Trophoblast cell (in vitro differentiated cells and primary cell): ENCODE data around the gene PTGER3.

Experiments
- DNase-seq, 2 donors: peaks; one replicate each; pipeline ENCODE4 v3.0.0-alpha.2; 2016
- H2AFZ ChIP-seq: 2 replicates; pipeline ENCODE4 v1.6.1; 2013; ENCODE audit warnings: low read length, moderate library complexity, mild to moderate bottlenecking; ENCODE audit not compliant: insufficient read depth, poor library complexity
- H2AK5ac ChIP-seq: 2 replicates; pipeline ENCODE4 v1.6.1; 2013; ENCODE audit warnings: mild to moderate bottlenecking, low read length
- H2BK120ac ChIP-seq: 2 replicates; pipeline ENCODE4 v1.6.1; 2013; ENCODE audit warnings: low read length, mild to moderate bottlenecking, moderate library complexity; ENCODE audit not compliant: insufficient read depth, poor library complexity
- H2BK12ac ChIP-seq: 2 replicates; pipeline ENCODE4 v1.6.1; 2013; ENCODE audit warnings: mild to moderate bottlenecking, low read length, moderate library complexity
- H2BK5ac ChIP-seq: 2 replicates; pipeline ENCODE4 v1.6.1; 2013; ENCODE audit warnings: low read length, low read depth, moderate library complexity, mild to moderate bottlenecking; ENCODE audit not compliant: poor library complexity
- H3K14ac ChIP-seq: 2 replicates; pipeline ENCODE4 v1.6.1; 2013; ENCODE audit warnings: mild to moderate bottlenecking, low read length
- H3K18ac ChIP-seq: 2 replicates; pipeline ENCODE4 v1.6.1; 2013; ENCODE audit warnings: mild to moderate bottlenecking, low read length
- H3K23ac ChIP-seq: 2 replicates; pipeline ENCODE4 v1.6.1; 2013; ENCODE audit warnings: low read length
- H3K27ac ChIP-seq: 2 replicates; pipeline ENCODE4 v1.5.1; 2013; ENCODE audit warnings: low read depth, mild to moderate bottlenecking, inconsistent platforms, low read length, moderate library complexity
- H3K27me3 ChIP-seq: 2 replicates; pipeline ENCODE4 v1.6.1; 2013; ENCODE audit warnings: inconsistent platforms, mild to moderate bottlenecking, low read length, moderate library complexity; ENCODE audit not compliant: insufficient read depth
- H3K36me3 ChIP-seq, 2 experiments: 1 replicate in 1 of 2; 2 replicates in 1 of 2; pipeline ENCODE4 v1.6.1; 2013; ENCODE audit warnings: low read length in 2 of 2, mild to moderate bottlenecking in 2 of 2, moderate library complexity in 1 of 2; ENCODE audit not compliant: insufficient read depth in 2 of 2, control insufficient read depth in 1 of 2
- H3K4ac ChIP-seq: 2 replicates; pipeline ENCODE4 v1.6.1; 2013; ENCODE audit warnings: low read depth, mild to moderate bottlenecking, low read length, moderate library complexity
- H3K4me1 ChIP-seq, 2 experiments: 1 replicate in 1 of 2; 2 replicates in 1 of 2; pipeline ENCODE4 v1.6.1; 2013; ENCODE audit warnings: low read length in 2 of 2, mild to moderate bottlenecking in 2 of 2, moderate library complexity in 1 of 2; ENCODE audit not compliant: insufficient read depth in 2 of 2, control insufficient read depth in 1 of 2
- H3K4me2 ChIP-seq: 2 replicates; pipeline ENCODE4 v1.6.1; 2013; ENCODE audit warnings: inconsistent platforms, mild to moderate bottlenecking, low read length, moderate library complexity
- H3K4me3 ChIP-seq: 2 replicates; pipeline ENCODE4 v1.5.1; 2013; ENCODE audit warnings: mild to moderate bottlenecking, low read depth, low read length, inconsistent platforms
- H3K79me1 ChIP-seq: one replicate; pipeline ENCODE4 v1.6.1; 2013; ENCODE audit warnings: low read length
- H3K79me2 ChIP-seq: 2 replicates; pipeline ENCODE4 v1.6.1; 2013; ENCODE audit warnings: low read length, mild to moderate bottlenecking; ENCODE audit not compliant: control insufficient read depth, insufficient read depth, poor library complexity
- H3K9ac ChIP-seq: 2 replicates; pipeline ENCODE4 v1.6.1; 2013; ENCODE audit warnings: mild to moderate bottlenecking, low read length
- H3K9me3 ChIP-seq: 2 replicates; pipeline ENCODE4 v1.6.1; 2013; ENCODE audit warnings: low read depth, mild to moderate bottlenecking, control low read depth, inconsistent platforms, low read length; ENCODE audit not compliant: insufficient read depth
- H4K12ac ChIP-seq: 2 replicates; pipeline ENCODE4 v1.6.1; 2013; ENCODE audit warnings: low read depth, mild to moderate bottlenecking, low read length, moderate library complexity
- H4K8ac ChIP-seq: 2 replicates; pipeline ENCODE4 v1.6.1; 2013; ENCODE audit warnings: low read depth, mild to moderate bottlenecking, low read length, moderate library complexity
- H4K91ac ChIP-seq: one replicate; pipeline ENCODE4 v1.6.1; 2013; ENCODE audit warnings: low read depth, mild to moderate bottlenecking, low read length, moderate library complexity
- WGBS: extraction: QIAGEN DNeasy Blood & Tissue Kit; methylation state at CpG from one replicate; pipeline ENCODE4 v1.1.7; 2013; ENCODE audit warnings: missing lambda C conversion rate; ENCODE audit not compliant: insufficient read length, insufficient coverage; ENCODE audit errors: extremely low coverage; 5-methylcytosine and 5-hydroxymethylcytosine counted together

Gene PTGER3

GRCh38 chr1:71074681-71075080 is 27.1 kb upstream of the PTGER3 start:
- Histone ChIP-seq H3K18ac (no peak overlapping the region), H3K36me3 (peaks cover 3 to 15% of the 10 kb centered on the region in 2 experiments), H2BK5ac (no peak overlapping the region), H3K4me2 (no peak overlapping the region), H3K4me1 (no peaks in the 10 kb centered on the region), H3K9ac (no peak overlapping the region), H3K79me2 (no peaks in the 10 kb centered on the region), H3K14ac (no peak overlapping the region), H3K27me3 (no peaks in the 10 kb centered on the region), H4K91ac (no peak overlapping the region), H4K8ac (no peak overlapping the region), H3K4ac (no peak overlapping the region), H3K79me1 (no peaks in the 10 kb centered on the region), H3K4me3 (no peak overlapping the region), H2BK120ac (no peak overlapping the region), H3K9me3 (no peaks in the 10 kb centered on the region), H3K23ac (no peak overlapping the region), H3K27ac (no peak overlapping the region), H2BK12ac (no peak overlapping the region), H4K12ac (no peak overlapping the region), H2AFZ (no peak overlapping the region), H2AK5ac (no peak overlapping the region)
- no peak for DNase-seq
- no CpG with 5 or more reads among the region's 1 CpG for WGBS

- H3K4me2 ChIP-seq = no peak overlapping the region
- no peaks in the 10 kb centered on the region for H3K9me3 ChIP-seq
- H3K36me3 ChIP-seq = peaks cover 5 to 22% of the 10 kb centered on the region in 2 experiments
- H2BK5ac ChIP-seq = no peak overlapping the region
- H3K4me1 ChIP-seq = no peaks in the 10 kb centered on the region
- H2BK12ac ChIP-seq = no peak overlapping the region
- no peak overlapping the region for H4K91ac ChIP-seq
- no peak overlapping the region for H4K8ac ChIP-seq
- no peak overlapping the region for H3K9ac ChIP-seq
- no peak overlapping the region for H3K18ac ChIP-seq
- H3K4ac ChIP-seq = no peak overlapping the region
- DNase-seq = no peak
- H3K4me3 ChIP-seq = no peak overlapping the region
- H2BK120ac ChIP-seq = no peak overlapping the region
- H3K14ac ChIP-seq = no peak overlapping the region
- no peak overlapping the region for H3K27ac ChIP-seq
- H3K79me1 ChIP-seq = no peaks in the 10 kb centered on the region
- H3K79me2 ChIP-seq = no peaks in the 10 kb centered on the region
- no peaks in the 10 kb centered on the region for H3K27me3 ChIP-seq
- no peak overlapping the region for H2AK5ac ChIP-seq
- no peak overlapping the region for H4K12ac ChIP-seq
- H2AFZ ChIP-seq = no peak overlapping the region
- no peak overlapping the region for H3K23ac ChIP-seq
Observed at GRCh38 chr1:71072273-71072672, 24.7 kb upstream of the PTGER3 start.

GRCh38 chr1:71071720-71072119 is 24.1 kb upstream of the PTGER3 start:
- H2AK5ac ChIP-seq = no peak overlapping the region
- no CpG with 5 or more reads among the region's 4 CpGs for WGBS
- DNase-seq = no peak
- H2BK12ac ChIP-seq = no peak overlapping the region
- no peak overlapping the region for H4K8ac ChIP-seq
- no peaks in the 10 kb centered on the region for H3K79me1 ChIP-seq
- H3K79me2 ChIP-seq = no peaks in the 10 kb centered on the region
- no peak overlapping the region for H3K4me2 ChIP-seq
- H4K12ac ChIP-seq = no peak overlapping the region
- no peak overlapping the region for H3K4ac ChIP-seq
- H3K23ac ChIP-seq = no peak overlapping the region
- H3K18ac ChIP-seq = no peak overlapping the region
- H3K14ac ChIP-seq = no peak overlapping the region
- H3K9me3 ChIP-seq = no peaks in the 10 kb centered on the region
- no peak overlapping the region for H3K27ac ChIP-seq
- H3K36me3 ChIP-seq = peaks cover 5 to 22% of the 10 kb centered on the region in 2 experiments
- no peaks in the 10 kb centered on the region for H3K4me1 ChIP-seq
- no peak overlapping the region for H2BK5ac ChIP-seq
- H3K9ac ChIP-seq = no peak overlapping the region
- no peak overlapping the region for H2AFZ ChIP-seq
- H3K4me3 ChIP-seq = no peak overlapping the region
- no peak overlapping the region for H2BK120ac ChIP-seq
- H4K91ac ChIP-seq = no peak overlapping the region
- H3K27me3 ChIP-seq = no peaks in the 10 kb centered on the region

- no peak overlapping the region for H3K4me2 ChIP-seq
- H3K27me3 ChIP-seq = no peaks in the 10 kb centered on the region
- no peaks in the 10 kb centered on the region for H3K79me1 ChIP-seq
- H2BK120ac ChIP-seq = no peak overlapping the region
- peaks cover 5 to 17% of the 10 kb centered on the region in 2 experiments for H3K36me3 ChIP-seq
- no peak overlapping the region for H3K18ac ChIP-seq
- H3K9me3 ChIP-seq = no peaks in the 10 kb centered on the region
- H3K23ac ChIP-seq = no peak overlapping the region
- no peaks in the 10 kb centered on the region for H3K4me1 ChIP-seq
- H2AFZ ChIP-seq = no peak overlapping the region
- no peak overlapping the region for H4K8ac ChIP-seq
- no peak overlapping the region for H2BK12ac ChIP-seq
- no peak overlapping the region for H3K14ac ChIP-seq
- no peak overlapping the region for H2BK5ac ChIP-seq
- H3K9ac ChIP-seq = no peak overlapping the region
- H4K12ac ChIP-seq = no peak overlapping the region
- H4K91ac ChIP-seq = no peak overlapping the region
- no peak for DNase-seq
- H3K27ac ChIP-seq = no peak overlapping the region
- no peak overlapping the region for H3K4ac ChIP-seq
- H3K4me3 ChIP-seq = no peak overlapping the region
- H3K79me2 ChIP-seq = no peaks in the 10 kb centered on the region
- no peak overlapping the region for H2AK5ac ChIP-seq
- no CpG with 5 or more reads among the region's 6 CpGs for WGBS
Observed at GRCh38 chr1:71068325-71069240, 21.0 kb upstream of the PTGER3 start.
